Endothelial cell (in vitro differentiated cells): ENCODE results near the gene CYP27A1. TPM values are rescaled to one million over a fixed set of nuclear protein-coding genes. Genes with fewer than 3 reads are reported as not detected.
A peak's percentile ranks its signal among the peaks of the same experiment; 100 is the strongest.

Source experiments
- DNase-seq: peaks from one replicate; pipeline ENCODE4 v3.0.0; 2021; ENCODE audit warnings: low spot score
- H3K27ac Mint-ChIP-seq: one replicate; pipeline ENCODE4 v1.8.0; 2021; ENCODE audit warnings: mixed read lengths, inconsistent platforms; ENCODE audit not compliant: unreplicated experiment
- H3K27me3 Mint-ChIP-seq: one replicate; pipeline ENCODE4 v1.8.0; 2021; ENCODE audit warnings: mild to moderate bottlenecking, moderate library complexity, mixed read lengths, inconsistent platforms; ENCODE audit not compliant: unreplicated experiment
- H3K36me3 Mint-ChIP-seq: one replicate; pipeline ENCODE4 v1.8.0; 2021; ENCODE audit warnings: mild to moderate bottlenecking, low read depth, mixed read lengths, inconsistent platforms; ENCODE audit not compliant: unreplicated experiment
- H3K4me1 Mint-ChIP-seq: one replicate; pipeline ENCODE4 v1.8.0; 2021; ENCODE audit warnings: mild to moderate bottlenecking, mixed read lengths, inconsistent platforms; ENCODE audit not compliant: unreplicated experiment
- H3K4me3 Mint-ChIP-seq: one replicate; pipeline ENCODE4 v1.8.0; 2021; ENCODE audit warnings: mild to moderate bottlenecking, mixed read lengths, inconsistent platforms; ENCODE audit not compliant: unreplicated experiment
- H3K9me3 Mint-ChIP-seq: one replicate; pipeline ENCODE4 v1.8.0; 2021; ENCODE audit warnings: mixed read lengths, inconsistent platforms; ENCODE audit not compliant: unreplicated experiment
- CTCF ChIP-seq: fragments of 200-600 bp; sonication (generic); IDR thresholded peaks from one replicate; pipeline ENCODE4 v1.5.0; 2021; ENCODE audit warnings: antibody characterized with exemption; ENCODE audit not compliant: unreplicated experiment
- total RNA-seq: library from RNA; stranded (reverse); fragmentation: NEBNext Ultra II Directional; extraction: Animal tissue kit (Norgen Biotek cat#: 25700); gene quantifications from one replicate; pipeline ENCODE4 v1.2.1, GENCODE V29; 2021; ENCODE audit not compliant: unreplicated experiment

CYP27A1 gene
- total RNA-seq, 1 donor from 2014 or later = 9.0 TPM

GRCh38 chr2:218829868-218830451 lies 48.0 kb downstream of the CYP27A1 start:
- TF ChIP-seq CTCF = no peak
- no peak overlapping the region for H3K4me3 Mint-ChIP-seq
- H3K4me1 Mint-ChIP-seq = peaks cover 16% of the 10 kb centered on the region
- no peaks in the 10 kb centered on the region for H3K9me3 Mint-ChIP-seq
- no peak for DNase-seq
- peaks cover 6% of the 10 kb centered on the region for H3K27me3 Mint-ChIP-seq
- no peak overlapping the region for H3K27ac Mint-ChIP-seq
- H3K36me3 Mint-ChIP-seq = peaks cover 3% of the 10 kb centered on the region

GRCh38 chr2:218830526-218831306 lies 48.8 kb downstream of the CYP27A1 start:
- Mint-ChIP-seq H3K27me3 (peaks cover 6% of the 10 kb centered on the region), H3K36me3 (peaks cover 3% of the 10 kb centered on the region), H3K9me3 (no peaks in the 10 kb centered on the region), H3K27ac (no peak overlapping the region), H3K4me1 (peaks cover 16% of the 10 kb centered on the region), H3K4me3 (no peak overlapping the region)
- DNase-seq = no peak
- TF ChIP-seq CTCF = no peak

- peaks cover 16% of the 10 kb centered on the region for H3K4me1 Mint-ChIP-seq
- H3K36me3 Mint-ChIP-seq = peaks cover 3% of the 10 kb centered on the region
Observed at GRCh38 chr2:218831378-218831990, 49.5 kb downstream of the CYP27A1 start, which contains the start of gene PRKAG3. PRKAG3 (minus strand) TSS chr2:218831803.

GRCh38 chr2:218832081-218832480 lies 50.1 kb downstream of the CYP27A1 start:
- Mint-ChIP-seq H3K4me3 (no peak overlapping the region), H3K9me3 (peaks cover 1% of the 10 kb centered on the region), H3K27me3 (peaks cover 6% of the 10 kb centered on the region), H3K4me1 (peaks cover 16% of the 10 kb centered on the region), H3K36me3 (peaks cover 3% of the 10 kb centered on the region), H3K27ac (no peak overlapping the region)
- DNase-seq = no peak
- no peak for TF ChIP-seq CTCF

More at GRCh38 chr2:218831378-218831990, 49.5 kb downstream of the CYP27A1 start, which contains the start of gene PRKAG3:
- Mint-ChIP-seq H3K27ac (peak within 1 kb of the TSS; percentile 57), H3K4me3 (no peak within 1 kb of the TSS), H3K9me3 (no peaks in the 10 kb centered on the region), H3K27me3 (peaks cover 6% of the 10 kb centered on the region)
- no peak for DNase-seq
- no peak for TF ChIP-seq CTCF

GRCh38 chr2:218832520-218832919 lies 50.6 kb downstream of the CYP27A1 start:
- Mint-ChIP-seq H3K27me3 (peaks cover 4% of the 10 kb centered on the region), H3K9me3 (peaks cover 5% of the 10 kb centered on the region), H3K27ac (peak overlapping the region; percentile 57), H3K36me3 (peaks cover 3% of the 10 kb centered on the region), H3K4me1 (peaks cover 16% of the 10 kb centered on the region), H3K4me3 (no peak overlapping the region)
- TF ChIP-seq CTCF = no peak
- DNase-seq = no peak
